HG03025 (cell line): ENCODE measurements around the gene NEURL4.
A peak's percentile ranks its signal among the peaks of the same experiment; 100 is the strongest.
"Not testable (repeated sequence)": the region's sequence is repeated elsewhere in the genome, so short reads cannot be mapped to it uniquely, and the experiment has no call there.

Experiments
- ATAC-seq: cut with Tn5 transposase; IDR thresholded peaks from one replicate; pipeline ENCODE4 v1.9.1; 2021; ENCODE audit warnings: mild to moderate bottlenecking, moderate library complexity; ENCODE audit not compliant: unreplicated experiment, low FRiP score

Gene NEURL4

DNA sequence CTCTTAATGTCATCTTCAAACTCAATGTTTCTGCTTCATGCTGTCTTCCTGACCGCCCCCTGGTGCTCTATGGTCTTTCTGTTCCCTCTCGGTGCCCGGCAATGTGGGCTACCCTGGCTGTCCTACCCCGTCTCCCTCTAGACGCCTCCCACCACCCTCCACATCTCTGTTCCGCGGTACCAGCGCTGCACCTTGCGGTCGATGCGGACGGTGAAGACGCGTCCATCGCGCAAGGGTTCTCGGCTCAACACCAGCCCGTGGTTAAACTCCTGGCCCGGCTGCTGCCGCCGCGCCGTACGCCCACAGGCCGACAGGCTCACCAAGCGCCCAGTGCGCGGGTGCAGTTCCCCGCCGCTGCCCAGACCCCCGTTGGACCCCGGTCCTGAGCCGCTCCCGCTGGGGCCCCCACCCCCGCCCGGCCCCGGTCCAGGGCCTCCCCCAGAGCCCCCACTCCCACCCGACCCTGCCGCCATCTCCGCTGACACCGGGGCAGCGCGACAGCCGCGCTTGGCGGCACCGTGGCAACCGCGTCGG lies at the start of gene NEURL4:
NEURL4 (minus strand) TSS at position 496 of the 534 bp plus-strand sequence; CDS start at position 473, 23 bp downstream.
- peak; percentile 4 for ATAC-seq

DNA sequence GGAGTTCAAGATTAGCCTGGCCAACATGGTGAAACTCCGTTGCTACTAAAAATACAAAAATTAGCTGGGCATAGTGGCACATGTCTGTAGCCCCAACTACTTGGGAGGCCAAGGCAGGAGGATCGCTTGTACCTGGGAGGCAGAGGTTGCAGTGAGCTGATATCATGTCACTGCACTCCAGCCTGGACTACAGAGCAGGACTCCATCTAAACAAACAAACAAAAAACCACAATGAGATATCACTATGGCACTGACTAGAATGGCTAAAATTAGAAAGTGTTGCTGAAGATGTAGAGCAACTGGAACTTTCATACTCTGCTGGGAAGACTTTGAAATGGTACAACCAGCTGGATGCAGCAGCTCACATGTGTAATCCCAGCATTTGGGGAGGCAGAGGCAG lies 45.2 kb upstream of the NEURL4 start:
- no peak for ATAC-seq

DNA sequence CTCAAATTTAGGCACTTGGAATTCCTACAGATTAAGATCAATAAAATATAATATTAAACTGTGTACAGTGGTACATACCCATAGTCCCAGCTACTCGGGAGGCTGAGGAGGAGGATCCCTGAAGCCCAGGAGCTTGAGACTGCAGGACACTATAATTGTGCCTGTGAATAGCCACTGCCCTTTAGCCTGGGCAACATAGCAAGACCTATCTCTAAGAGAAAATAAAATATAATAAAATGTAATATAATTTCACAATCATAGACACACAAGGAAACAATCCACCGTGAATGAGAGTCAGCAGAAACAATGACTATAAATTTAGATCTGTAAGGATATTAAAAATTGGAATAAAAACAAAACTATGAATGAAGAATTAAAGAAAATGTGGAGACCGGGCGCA lies 41.7 kb upstream of the NEURL4 start:
- ATAC-seq: no peak

- no peak for ATAC-seq
Observed at GRCh38 chr17:7369825-7370224, 40.7 kb upstream of the NEURL4 start.

- not testable (repeated sequence) for ATAC-seq
Observed at GRCh38 chr17:7368599-7368994, 39.5 kb upstream of the NEURL4 start.

- no peak for ATAC-seq
Observed at GRCh38 chr17:7367918-7368598, 38.9 kb upstream of the NEURL4 start.

- ATAC-seq: no peak
Observed at GRCh38 chr17:7367083-7367482, 37.9 kb upstream of the NEURL4 start.

- ATAC-seq: not testable (repeated sequence)
Observed at GRCh38 chr17:7365963-7366362, 36.8 kb upstream of the NEURL4 start.

DNA sequence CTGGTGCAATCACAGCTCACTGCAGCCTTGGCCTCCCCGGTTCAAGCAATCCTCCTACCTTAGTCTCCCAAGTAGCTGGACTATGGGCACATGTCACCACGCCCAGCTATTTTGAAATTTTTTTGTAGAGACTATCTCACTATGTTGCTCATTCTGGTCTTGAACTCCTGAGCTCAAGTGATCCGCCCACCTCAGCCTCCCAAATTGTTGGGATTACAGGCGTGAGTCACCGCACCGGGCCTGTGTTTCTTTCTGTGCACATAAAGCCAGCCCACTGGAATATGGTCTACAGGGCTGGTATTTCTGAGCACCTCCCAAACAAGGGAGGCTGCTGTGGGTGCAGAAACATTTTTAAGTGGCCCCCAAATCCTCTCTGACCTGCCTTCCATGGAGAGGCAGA lies 34.2 kb upstream of the NEURL4 start:
- ATAC-seq: no peak

DNA sequence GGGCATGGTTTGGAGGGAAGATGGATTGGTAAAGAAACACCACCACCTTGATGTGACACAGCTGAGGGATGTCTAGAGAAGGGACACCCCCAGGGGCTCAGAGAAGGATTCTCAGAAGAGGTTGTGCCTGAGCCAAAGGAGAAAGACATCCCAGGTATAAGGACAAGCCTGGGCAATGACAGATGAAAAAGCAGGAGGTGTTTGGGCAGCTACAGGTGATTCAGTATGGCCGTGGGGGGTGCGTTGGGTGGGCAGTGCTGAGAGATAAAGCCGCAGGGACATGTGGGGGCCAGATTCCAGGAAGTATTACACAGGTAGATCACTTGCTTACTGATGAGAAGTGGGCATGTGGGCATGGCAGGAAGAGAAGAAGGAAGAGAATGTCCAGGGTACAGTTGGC lies 32.8 kb upstream of the NEURL4 start:
- no peak for ATAC-seq

DNA sequence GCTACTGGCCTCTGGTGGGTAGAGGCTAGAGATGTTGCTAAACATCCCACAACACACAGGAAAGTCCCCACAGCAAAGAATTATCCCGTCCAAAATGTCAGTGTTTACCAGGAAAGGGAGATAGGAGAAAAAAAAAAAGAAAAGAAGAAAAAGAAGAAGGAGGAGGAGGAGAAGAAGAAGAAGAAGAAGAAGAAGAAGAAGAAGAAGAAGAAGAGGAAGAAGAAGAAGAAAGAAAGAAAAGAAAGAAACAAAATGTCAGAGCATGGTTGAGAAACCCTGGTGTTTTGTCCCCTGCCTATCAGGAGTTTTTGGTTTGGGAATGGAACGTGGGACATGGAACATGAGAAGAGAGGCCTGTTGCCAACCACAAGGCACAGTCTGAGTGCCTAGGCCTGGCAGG lies 28.2 kb upstream of the NEURL4 start:
- no peak for ATAC-seq

DNA sequence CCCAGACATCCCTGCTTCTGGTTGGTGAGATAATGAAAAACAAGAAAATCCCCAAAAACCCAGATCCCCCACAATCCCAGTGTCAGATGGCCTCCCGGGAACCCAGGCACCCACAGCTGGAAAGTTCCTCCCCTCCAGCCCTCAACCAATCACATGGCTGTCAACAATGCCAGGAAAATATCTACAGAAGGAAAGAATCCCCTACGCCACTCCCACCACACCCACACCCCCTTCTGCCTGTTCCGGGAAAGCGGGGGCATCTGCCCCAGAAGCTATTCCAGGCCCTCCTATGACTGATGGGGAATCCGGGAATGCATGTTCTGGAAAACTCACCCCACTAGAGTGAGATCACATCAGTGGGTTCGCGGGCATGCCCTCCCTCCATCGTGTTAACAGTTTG lies 27.6 kb upstream of the NEURL4 start:
- no peak for ATAC-seq

DNA sequence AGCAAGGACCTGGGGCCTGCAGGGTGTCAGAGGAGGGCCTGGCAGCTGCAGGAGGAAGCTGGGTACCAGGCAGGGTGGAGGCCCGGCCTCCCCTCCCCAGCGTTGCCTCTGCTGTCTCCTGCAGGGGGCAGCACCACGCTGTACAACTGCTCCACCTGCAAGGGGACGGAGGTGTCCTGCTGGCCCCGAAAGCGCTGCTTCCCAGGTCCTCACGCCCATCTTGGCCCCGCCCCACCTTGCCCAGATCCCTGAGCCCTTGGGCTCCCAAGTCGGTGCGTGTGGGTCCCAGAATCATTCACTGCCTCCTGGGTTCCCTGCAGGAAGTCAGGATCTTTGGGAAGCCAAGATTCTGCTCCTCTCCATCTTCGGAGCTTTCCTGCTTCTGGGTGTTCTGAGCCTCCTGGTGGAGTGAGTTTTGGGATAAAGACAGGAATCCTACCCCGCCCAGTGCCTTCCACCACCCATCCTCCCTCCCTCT lies 27.0 kb upstream of the NEURL4 start:
- ATAC-seq: no peak

- ATAC-seq: no peak
Observed at GRCh38 chr17:7355573-7355972, 26.4 kb upstream of the NEURL4 start.

GRCh38 chr17:7355053-7355452 lies 25.9 kb upstream of the NEURL4 start, which contains the start of gene TMEM95:
Gene TMEM95, plus strand, starts transcription at chr17:7355156. Its CDS starts 49 bp downstream, at chr17:7355205.
- no peak for ATAC-seq

- no peak for ATAC-seq
Observed at GRCh38 chr17:7354262-7354843, 25.2 kb upstream of the NEURL4 start.

DNA sequence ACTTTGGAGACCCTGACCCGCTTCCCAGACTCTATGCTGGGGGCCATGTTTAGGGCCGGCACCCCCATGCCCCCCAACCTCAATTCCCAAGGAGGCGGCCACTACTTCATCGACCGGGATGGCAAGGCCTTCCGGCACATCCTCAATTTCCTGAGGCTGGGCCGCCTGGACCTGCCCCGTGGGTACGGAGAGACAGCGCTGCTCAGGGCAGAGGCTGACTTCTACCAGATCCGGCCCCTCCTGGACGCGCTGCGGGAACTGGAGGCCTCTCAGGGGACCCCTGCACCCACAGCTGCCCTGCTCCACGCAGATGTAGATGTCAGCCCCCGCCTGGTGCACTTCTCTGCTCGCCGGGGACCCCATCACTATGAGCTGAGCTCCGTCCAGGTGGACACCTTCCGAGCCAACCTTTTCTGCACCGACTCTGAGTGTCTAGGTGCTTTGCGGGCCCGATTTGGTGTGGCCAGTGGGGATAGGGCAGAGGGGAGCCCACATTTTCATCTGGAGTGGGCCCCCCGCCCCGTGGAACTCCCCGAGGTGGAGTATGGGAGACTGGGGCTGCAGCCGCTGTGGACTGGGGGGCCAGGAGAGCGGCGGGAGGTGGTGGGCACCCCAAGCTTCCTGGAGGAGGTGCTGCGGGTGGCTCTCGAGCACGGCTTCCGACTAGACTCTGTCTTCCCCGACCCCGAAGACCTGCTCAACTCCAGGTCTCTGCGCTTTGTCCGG lies 23.9 kb upstream of the NEURL4 start:
- no peak for ATAC-seq

- no peak for ATAC-seq
Observed at GRCh38 chr17:7352503-7352889, 23.4 kb upstream of the NEURL4 start.

GRCh38 chr17:7351665-7352502 lies 22.7 kb upstream of the NEURL4 start, which contains the start of gene KCTD11:
Gene KCTD11, plus strand, starts transcription at chr17:7352162.
- peak; percentile 49 for ATAC-seq

DNA sequence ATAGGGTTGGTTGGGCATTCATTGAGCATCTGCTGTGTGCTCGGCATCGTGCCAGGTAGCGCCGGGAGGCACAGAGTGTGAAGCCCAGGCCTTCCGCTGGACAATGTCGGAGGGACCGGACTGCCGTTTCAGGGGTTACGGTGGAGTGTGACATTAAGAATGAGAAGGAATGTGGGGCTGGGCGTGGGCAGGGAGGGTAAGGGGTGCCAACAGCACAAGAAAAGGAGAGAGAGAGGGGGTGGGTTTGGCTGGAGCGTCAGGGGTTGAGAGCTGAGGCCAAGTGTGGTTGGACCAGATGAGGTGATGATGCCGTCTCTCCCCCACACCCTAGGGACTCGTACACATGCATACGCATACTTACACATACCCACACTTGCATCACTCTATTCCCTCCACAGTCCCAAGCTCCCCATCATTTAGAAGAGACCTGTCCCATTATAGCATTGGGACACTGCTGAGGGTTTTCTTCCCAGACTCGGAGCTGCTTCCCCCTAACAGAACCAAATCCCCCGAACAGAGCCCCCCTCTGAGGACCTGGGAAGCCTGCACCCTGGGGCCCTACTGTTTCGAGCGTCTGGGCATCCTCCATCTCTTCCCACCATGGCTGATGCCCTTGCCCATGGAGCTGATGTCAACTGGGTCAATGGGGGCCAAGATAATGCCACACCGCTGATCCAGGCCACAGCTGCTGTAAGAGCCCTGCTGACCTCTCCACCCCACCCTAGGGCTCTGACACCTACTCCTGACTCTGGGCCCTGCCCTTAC lies 19.5 kb upstream of the NEURL4 start:
- no peak for ATAC-seq
